IMR-90 (cell line): ENCODE results near the gene KRT3. TPM values are rescaled to one million over a fixed set of nuclear protein-coding genes. Genes with fewer than 3 reads are reported as not detected.

Experiments
- ATAC-seq: fragments of 200-7000 bp; cut with Tn5 transposase; 2 replicates; pipeline ENCODE4 v1.9.1; 2020; ENCODE audit warnings: low read depth, mild to moderate bottlenecking, moderate library complexity
- BruUV-seq: library from RNA; stranded (reverse); fragments of 400-500 nt; replicated peaks from 2 replicates; lab custom pipeline; 2021; lab: Mats Ljungman, UMichigan
- CTCF ChIA-PET: fragments of 300-600 bp; formaldehyde crosslinking; extraction: SDS; loops from one replicate; lab custom pipeline; 2021; ENCODE audit warnings: antibody characterized with exemption; lab: Yijun Ruan, JAX
- POLR2A ChIA-PET: fragments of 300-600 bp; sonication (Branson Sonifier 250); formaldehyde crosslinking; loops from one replicate; lab custom pipeline; 2022; ENCODE audit warnings: antibody characterized with exemption; ENCODE audit not compliant: unreplicated experiment; lab: Charles Lee
- DNase-seq: peaks from one replicate; pipeline ENCODE4 v3.0.0; 2013
- H2AFZ ChIP-seq: replicated peaks from 2 replicates; pipeline ENCODE3; 2013; ENCODE audit warnings: low read length, mild to moderate bottlenecking; ENCODE audit not compliant: poor library complexity
- H2AK5ac ChIP-seq: 2 replicates; pipeline ENCODE4 v1.6.1; 2013; ENCODE audit warnings: low read depth, low read length, inconsistent platforms
- H2AK9ac ChIP-seq: replicated peaks from 2 replicates; pipeline ENCODE3; 2013; ENCODE audit warnings: mild to moderate bottlenecking, low read depth, low read length, moderate library complexity; ENCODE audit not compliant: poor library complexity
- H2BK120ac ChIP-seq: 2 replicates; pipeline ENCODE4 v1.6.1; 2013; ENCODE audit warnings: low read depth, low read length, inconsistent platforms
- H2BK15ac ChIP-seq: 3 replicates; pipeline ENCODE4 v1.6.1; 2013; ENCODE audit warnings: low read depth, low read length, inconsistent platforms
- H2BK20ac ChIP-seq: 2 replicates; pipeline ENCODE4 v1.6.1; 2013; ENCODE audit warnings: low read depth, mild to moderate bottlenecking, inconsistent platforms, low read length, moderate library complexity
- H2BK5ac ChIP-seq: 2 replicates; pipeline ENCODE4 v1.6.1; 2013; ENCODE audit warnings: mild to moderate bottlenecking, low read depth, low read length, inconsistent platforms; ENCODE audit not compliant: poor library complexity, severe bottlenecking
- H3K14ac ChIP-seq: replicated peaks from 2 replicates; pipeline ENCODE4 v1.6.1; 2013; ENCODE audit warnings: low read depth, low read length, inconsistent platforms
- H3K18ac ChIP-seq: 2 replicates; pipeline ENCODE4 v1.6.1; 2013; ENCODE audit warnings: low read depth, low read length, control low read depth
- H3K23ac ChIP-seq: 2 replicates; pipeline ENCODE4 v1.6.1; 2013; ENCODE audit warnings: low read depth, low read length, inconsistent platforms
- H3K27ac ChIP-seq: 2 replicates; pipeline ENCODE4 v1.5.1; 2013; ENCODE audit warnings: mild to moderate bottlenecking, control low read depth, low read length; ENCODE audit not compliant: insufficient read depth
- H3K27me3 ChIP-seq: 2 replicates; pipeline ENCODE4 v1.6.1; 2013; ENCODE audit warnings: low read length; ENCODE audit not compliant: control insufficient read depth, insufficient read depth
- H3K36me3 ChIP-seq: 2 replicates; pipeline ENCODE4 v1.6.1; 2013; ENCODE audit warnings: low read length, mixed read lengths; ENCODE audit not compliant: control insufficient read depth, insufficient read depth
- H3K4ac ChIP-seq: 2 replicates; pipeline ENCODE4 v1.6.1; 2013; ENCODE audit warnings: low read depth, low read length, inconsistent platforms
- H3K4me1 ChIP-seq: 2 replicates; pipeline ENCODE4 v1.6.1; 2013; ENCODE audit warnings: low read length, mixed read lengths; ENCODE audit not compliant: control insufficient read depth, insufficient read depth
- H3K4me2 ChIP-seq: 2 replicates; pipeline ENCODE4 v1.6.1; 2013; ENCODE audit warnings: low read depth, mild to moderate bottlenecking, control low read depth, low read length, moderate library complexity
- H3K4me3 ChIP-seq: 2 replicates; pipeline ENCODE4 v1.5.1; 2013; ENCODE audit warnings: low read depth, mild to moderate bottlenecking, control low read depth, low read length, moderate library complexity; ENCODE audit not compliant: insufficient read depth
- H3K56ac ChIP-seq: 2 replicates; pipeline ENCODE4 v1.6.1; 2013; ENCODE audit warnings: low read length, inconsistent platforms; ENCODE audit not compliant: insufficient read depth; ENCODE audit errors: extremely low read depth
- H3K79me1 ChIP-seq, 2 experiments: 2 replicates each; pipeline ENCODE4 v1.6.1; 2013; ENCODE audit warnings: low read length in 2 of 2, inconsistent platforms in 1 of 2, low read depth in 1 of 2
- H3K9ac ChIP-seq: 2 replicates; pipeline ENCODE4 v1.6.1; 2013; ENCODE audit warnings: low read depth, low read length, control low read depth
- H3K9me1 ChIP-seq: 2 replicates; pipeline ENCODE4 v1.6.1; 2013; ENCODE audit warnings: low read length, inconsistent platforms; ENCODE audit not compliant: insufficient read depth
- H3K9me3 ChIP-seq: 2 replicates; pipeline ENCODE4 v1.6.1; 2013; ENCODE audit warnings: low read length; ENCODE audit not compliant: control insufficient read depth, insufficient read depth
- H4K20me1 ChIP-seq: 2 replicates; pipeline ENCODE4 v1.6.1; 2013; ENCODE audit warnings: low read length, inconsistent platforms; ENCODE audit not compliant: insufficient read depth
- H4K5ac ChIP-seq: 2 replicates; pipeline ENCODE4 v1.6.1; 2013; ENCODE audit warnings: mild to moderate bottlenecking, low read depth, low read length, control low read depth
- H4K8ac ChIP-seq, 2 experiments: 2 replicates each; pipeline ENCODE4 v1.6.1; 2013; ENCODE audit warnings: low read depth in 2 of 2, low read length in 2 of 2, control low read depth in 1 of 2, inconsistent platforms in 1 of 2
- H4K91ac ChIP-seq: 2 replicates; pipeline ENCODE4 v1.6.1; 2013; ENCODE audit warnings: low read depth, low read length, inconsistent platforms; ENCODE audit not compliant: insufficient read depth
- CEBPB ChIP-seq: IDR thresholded peaks from 2 replicates; pipeline ENCODE4 v1.6.1; 2012; ENCODE audit warnings: low read depth, low read length, improper control_type of control experiment
- CHD1 ChIP-seq: IDR thresholded peaks from 2 replicates; pipeline ENCODE4 v1.6.1; 2012; ENCODE audit warnings: low read depth, low read length, improper control_type of control experiment
- MAZ ChIP-seq: IDR thresholded peaks from 2 replicates; pipeline ENCODE4 v1.6.1; 2012; ENCODE audit warnings: low read depth, mild to moderate bottlenecking, low read length, improper control_type of control experiment, moderate library complexity, borderline replicate concordance
- MXI1 ChIP-seq: IDR thresholded peaks from 2 replicates; pipeline ENCODE4 v1.6.1; 2012; ENCODE audit warnings: low read depth, mild to moderate bottlenecking, low read length, moderate library complexity, borderline replicate concordance
- NFE2L2 ChIP-seq: fragments of 150-350 bp; IDR thresholded peaks from 2 replicates; pipeline ENCODE4 v1.6.1; 2016; ENCODE audit warnings: low read depth, mild to moderate bottlenecking, low read length
- POLR2A ChIP-seq: IDR thresholded peaks from 2 replicates; pipeline ENCODE4 v1.6.1; 2012; ENCODE audit warnings: mild to moderate bottlenecking, low read depth, low read length
- RAD21 ChIP-seq: IDR thresholded peaks from 2 replicates; pipeline ENCODE4 v1.6.1; 2012; ENCODE audit warnings: low read length, improper control_type of control experiment
- RCOR1 ChIP-seq: IDR thresholded peaks from 2 replicates; pipeline ENCODE4 v1.6.1; 2012; ENCODE audit warnings: mild to moderate bottlenecking, low read length, improper control_type of control experiment; ENCODE audit not compliant: insufficient replicate concordance
- RFX5 ChIP-seq: IDR thresholded peaks from 2 replicates; pipeline ENCODE4 v1.8.0; 2012; ENCODE audit warnings: low read depth, mild to moderate bottlenecking, low read length, moderate library complexity
- SMC3 ChIP-seq: fragments of 150-350 bp; IDR thresholded peaks from 2 replicates; pipeline ENCODE4 v1.6.1; 2016; ENCODE audit warnings: low read depth, mild to moderate bottlenecking, antibody characterized with exemption, low read length, moderate library complexity
- WGBS, 2 experiments: methylation state at CpG; one replicate each; pipeline versions ENCODE4 v1.1.5 to v1.1.7; 2013; ENCODE audit warnings: missing lambda C conversion rate in 2 of 2; ENCODE audit not compliant: insufficient read length in 1 of 2; ENCODE audit errors: extremely low coverage in 2 of 2; 5-methylcytosine and 5-hydroxymethylcytosine counted together
- dilution Hi-C: fragments of 300-500 bp; cut with HindIII; formaldehyde crosslinking; loops from one replicate; pipeline ENCODE4 v1.14.3; 2018; ENCODE audit warnings: low sequenced_read_pairs; ENCODE audit not compliant: unreplicated experiment
- in situ Hi-C: fragments of 300-500 bp; cut with MboI; formaldehyde crosslinking; loops from 3 replicates; pipeline ENCODE4 v1.14.3; 2019; ENCODE audit warnings: low sequenced_read_pairs, inconsistent platforms, mixed read lengths
- intact Hi-C: fragments of 100-400 bp; cut with micrococcal nuclease; formaldehyde crosslinking; loops from 2 replicates; pipeline ENCODE4 v1.10.0; 2022
- polyA plus RNA-seq, 3 experiments: library from polyadenylated mRNA; depleted of rRNA; stranded (reverse); fragments of >200 nt; gene quantifications; 2 replicates each; pipeline ENCODE4 v1.2.3, GENCODE V29; 2012; ENCODE audit warnings: low replicate concordance in 1 of 3
- total RNA-seq: library from RNA; depleted of rRNA; stranded (reverse); fragments of >200 nt; gene quantifications from 2 replicates; pipeline ENCODE4 v1.2.3, GENCODE V29; 2012
- TF ChIP-seq, protein P1 (sequence below): conservative IDR thresholded peaks from 2 replicates; pipeline ENCODE4 v1.5.1; 2012; ENCODE audit warnings: mild to moderate bottlenecking, low read depth, low read length, improper control_type of control experiment
- TF ChIP-seq, protein P2 (sequence below): fragments of 150-350 bp; IDR thresholded peaks from 2 replicates; pipeline ENCODE4 v1.6.1; 2016; ENCODE audit warnings: low read depth, mild to moderate bottlenecking, low read length, moderate library complexity, borderline replicate concordance

Gene KRT3
- total and polyA plus RNA-seq, 2 of the 4 experiments (the other 2 are of a cell fraction): not detected

DNA sequence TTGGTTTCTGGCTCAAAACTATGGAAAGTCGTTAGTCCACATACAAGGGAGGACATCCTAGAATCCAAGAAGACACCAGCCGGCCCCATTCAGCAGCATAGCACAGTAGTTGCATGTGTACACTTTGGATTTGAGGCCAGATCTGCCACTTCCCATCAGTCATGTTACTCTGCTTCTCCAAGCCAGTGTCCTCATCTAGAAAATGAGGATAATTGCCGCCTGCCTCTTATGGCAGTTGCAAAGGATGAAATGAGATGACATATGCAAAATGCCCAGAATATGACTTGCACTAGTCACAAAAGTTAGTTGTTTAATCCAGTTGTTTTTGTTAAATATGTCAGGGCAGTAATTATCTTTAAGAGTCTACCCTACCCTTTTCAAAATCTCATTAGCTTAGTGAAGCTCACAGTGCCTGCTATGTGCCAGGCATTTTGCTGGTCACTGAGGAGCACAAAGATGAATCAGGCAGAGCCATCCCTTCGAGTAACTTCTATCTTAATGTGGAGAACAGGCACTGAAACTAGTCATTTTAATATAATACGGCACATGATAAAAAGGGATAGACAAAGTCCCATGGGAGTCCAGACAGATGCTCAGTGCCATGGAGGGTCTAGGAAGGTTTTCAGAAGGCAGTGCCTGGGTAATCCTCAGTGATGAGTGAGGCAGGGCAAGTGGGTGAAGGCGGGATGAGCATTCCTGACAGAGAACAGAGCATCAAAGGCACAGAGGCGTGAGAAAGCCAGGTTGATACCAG, 12.2 kb downstream of the KRT3 start:
- Histone ChIP-seq H4K20me1 (no peaks in the 10 kb centered on the region), H3K14ac (no peak overlapping the region), H3K56ac (no peak overlapping the region), H2BK120ac (no peak overlapping the region), H3K9me1 (no peaks in the 10 kb centered on the region), H3K23ac (no peak overlapping the region), H3K9me3 (no peaks in the 10 kb centered on the region), H2AFZ (no peak overlapping the region), H3K4ac (no peak overlapping the region), H2AK9ac (no peak overlapping the region), H4K5ac (no peak overlapping the region), H4K91ac (no peak overlapping the region), H3K27ac (no peak overlapping the region), H3K4me2 (no peak overlapping the region), H2AK5ac (no peak overlapping the region), H3K4me1 (no peaks in the 10 kb centered on the region), H3K4me3 (no peak overlapping the region), H2BK15ac (no peak overlapping the region), H2BK5ac (no peak overlapping the region), H3K79me1 (no peaks in the 10 kb centered on the region), H3K27me3 (peaks cover 20% of the 10 kb centered on the region), H4K8ac (no peak overlapping the region), H2BK20ac (no peak overlapping the region), H3K18ac (no peak overlapping the region), H3K9ac (no peak overlapping the region), H3K36me3 (no peaks in the 10 kb centered on the region)
- ATAC-seq (no peak), DNase-seq (no peak)
- BruUV-seq: no TSS peak
- dilution Hi-C loops: no loop called here
- TF ChIP-seq NFE2L2 (no peak), RFX5 (no peak), CHD1 (no peak), POLR2A (no peak), RCOR1 (no peak), MAZ (no peak), MXI1 (no peak), SMC3 (no peak), RAD21 (no peak), CEBPB (no peak)
- TF ChIP-seq, protein P1, sequence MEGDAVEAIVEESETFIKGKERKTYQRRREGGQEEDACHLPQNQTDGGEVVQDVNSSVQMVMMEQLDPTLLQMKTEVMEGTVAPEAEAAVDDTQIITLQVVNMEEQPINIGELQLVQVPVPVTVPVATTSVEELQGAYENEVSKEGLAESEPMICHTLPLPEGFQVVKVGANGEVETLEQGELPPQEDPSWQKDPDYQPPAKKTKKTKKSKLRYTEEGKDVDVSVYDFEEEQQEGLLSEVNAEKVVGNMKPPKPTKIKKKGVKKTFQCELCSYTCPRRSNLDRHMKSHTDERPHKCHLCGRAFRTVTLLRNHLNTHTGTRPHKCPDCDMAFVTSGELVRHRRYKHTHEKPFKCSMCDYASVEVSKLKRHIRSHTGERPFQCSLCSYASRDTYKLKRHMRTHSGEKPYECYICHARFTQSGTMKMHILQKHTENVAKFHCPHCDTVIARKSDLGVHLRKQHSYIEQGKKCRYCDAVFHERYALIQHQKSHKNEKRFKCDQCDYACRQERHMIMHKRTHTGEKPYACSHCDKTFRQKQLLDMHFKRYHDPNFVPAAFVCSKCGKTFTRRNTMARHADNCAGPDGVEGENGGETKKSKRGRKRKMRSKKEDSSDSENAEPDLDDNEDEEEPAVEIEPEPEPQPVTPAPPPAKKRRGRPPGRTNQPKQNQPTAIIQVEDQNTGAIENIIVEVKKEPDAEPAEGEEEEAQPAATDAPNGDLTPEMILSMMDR: no peak
- TF ChIP-seq, protein P2, sequence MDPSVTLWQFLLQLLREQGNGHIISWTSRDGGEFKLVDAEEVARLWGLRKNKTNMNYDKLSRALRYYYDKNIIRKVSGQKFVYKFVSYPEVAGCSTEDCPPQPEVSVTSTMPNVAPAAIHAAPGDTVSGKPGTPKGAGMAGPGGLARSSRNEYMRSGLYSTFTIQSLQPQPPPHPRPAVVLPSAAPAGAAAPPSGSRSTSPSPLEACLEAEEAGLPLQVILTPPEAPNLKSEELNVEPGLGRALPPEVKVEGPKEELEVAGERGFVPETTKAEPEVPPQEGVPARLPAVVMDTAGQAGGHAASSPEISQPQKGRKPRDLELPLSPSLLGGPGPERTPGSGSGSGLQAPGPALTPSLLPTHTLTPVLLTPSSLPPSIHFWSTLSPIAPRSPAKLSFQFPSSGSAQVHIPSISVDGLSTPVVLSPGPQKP: no peak
- POLR2A ChIA-PET: no interaction called here
- WGBS, 2 experiments: 60% methylated on average over 1 of the region's 7 CpGs; no CpG with 5 or more reads in 1 of the 2 experiments
- intact Hi-C loops: no loop called here
- in situ Hi-C loops: no loop called here
- CTCF ChIA-PET: no interaction called here
